Measurements from ENCODE around the gene PHGDH.
"Not testable (repeated sequence)": the region's sequence is repeated elsewhere in the genome, so short reads cannot be mapped to it uniquely, and the experiment has no call there.

Gene PHGDH

DNA sequence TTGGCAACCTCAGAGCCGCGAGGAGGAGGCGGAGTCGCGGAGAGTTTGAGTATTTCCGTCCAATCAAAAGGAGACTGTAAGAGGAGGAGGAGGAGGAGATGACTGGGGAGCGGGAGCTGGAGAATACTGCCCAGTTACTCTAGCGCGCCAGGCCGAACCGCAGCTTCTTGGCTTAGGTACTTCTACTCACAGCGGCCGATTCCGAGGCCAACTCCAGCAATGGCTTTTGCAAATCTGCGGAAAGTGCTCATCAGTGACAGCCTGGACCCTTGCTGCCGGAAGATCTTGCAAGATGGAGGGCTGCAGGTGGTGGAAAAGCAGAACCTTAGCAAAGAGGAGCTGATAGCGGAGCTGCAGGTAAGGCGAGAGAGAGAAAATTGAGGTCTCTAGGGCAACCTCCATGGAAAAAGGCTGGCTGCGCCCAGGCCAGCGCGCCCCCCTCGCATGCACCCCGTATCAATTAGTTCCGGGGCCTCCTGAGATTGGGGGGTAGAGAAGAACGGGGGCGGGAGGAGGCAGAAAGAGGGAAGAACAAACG is at the start of gene PHGDH:
PHGDH (plus strand) TSS at position 131 of the 538 bp plus-strand sequence; CDS start at position 220, 89 bp downstream.
- peak; percentile 68 for DNase-seq (ENCODE audit: low read depth)

DNA sequence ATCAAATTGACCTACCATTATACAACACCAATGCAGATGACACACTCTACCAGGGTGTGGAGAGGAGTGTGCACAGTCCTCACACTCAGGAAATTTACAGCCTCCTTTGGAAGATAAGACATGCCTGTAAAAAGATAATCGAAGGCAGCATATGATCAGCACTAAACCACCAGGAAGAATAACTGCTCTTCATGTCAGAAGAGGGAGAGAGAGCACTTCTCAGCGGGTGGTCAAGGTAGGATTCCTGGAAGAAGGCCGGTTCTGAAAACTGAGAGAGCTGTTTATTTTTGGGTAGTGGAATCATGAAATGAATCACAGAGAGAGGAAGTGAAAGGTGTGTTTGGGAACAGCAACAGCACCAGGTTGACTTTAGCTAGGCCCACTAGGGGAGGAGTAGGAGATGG is 49.7 kb upstream of the PHGDH start:
- no peak for DNase-seq (ENCODE audit: low read depth)

DNA sequence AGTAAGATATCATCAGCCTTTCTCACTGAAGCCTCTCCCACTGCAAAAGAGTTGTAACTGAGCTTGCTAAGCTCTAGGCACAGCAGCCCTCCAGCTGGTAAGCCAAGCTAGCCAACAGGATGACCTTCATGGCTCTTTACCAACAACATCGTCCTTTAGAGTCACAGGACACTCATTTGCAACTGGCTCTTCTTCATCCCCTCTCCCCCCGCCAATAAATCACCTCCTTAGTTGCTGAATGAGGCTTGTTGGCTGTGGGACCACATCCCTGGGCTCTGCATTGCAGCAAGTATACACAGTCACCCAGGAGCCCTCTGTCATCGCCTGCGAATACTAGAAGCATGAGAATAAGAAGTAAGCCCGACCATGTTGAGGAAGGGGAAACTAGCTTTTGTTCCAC is 47.7 kb upstream of the PHGDH start:
- DNase-seq (ENCODE audit: low read depth) = no peak

DNA sequence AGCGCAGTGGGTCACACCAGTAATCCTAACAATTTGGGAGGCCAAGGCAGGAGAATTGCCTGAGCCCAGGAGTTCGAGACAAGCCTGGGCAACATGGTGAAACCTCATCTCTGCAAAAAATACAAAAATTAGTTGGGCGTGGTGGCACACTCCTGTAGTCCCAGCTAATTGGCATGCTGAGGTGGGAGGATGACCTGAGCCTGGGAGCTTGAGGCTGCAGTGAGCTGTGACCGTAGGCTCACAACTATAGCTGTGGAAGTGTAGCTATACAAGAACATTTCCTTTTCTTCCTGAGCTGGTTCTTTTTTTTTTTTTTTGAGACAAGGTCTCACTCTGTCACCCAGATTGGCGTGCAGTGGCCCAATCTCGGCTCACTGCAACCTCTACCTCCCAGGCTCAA is 44.6 kb upstream of the PHGDH start:
- DNase-seq (ENCODE audit: low read depth) = no peak

DNA sequence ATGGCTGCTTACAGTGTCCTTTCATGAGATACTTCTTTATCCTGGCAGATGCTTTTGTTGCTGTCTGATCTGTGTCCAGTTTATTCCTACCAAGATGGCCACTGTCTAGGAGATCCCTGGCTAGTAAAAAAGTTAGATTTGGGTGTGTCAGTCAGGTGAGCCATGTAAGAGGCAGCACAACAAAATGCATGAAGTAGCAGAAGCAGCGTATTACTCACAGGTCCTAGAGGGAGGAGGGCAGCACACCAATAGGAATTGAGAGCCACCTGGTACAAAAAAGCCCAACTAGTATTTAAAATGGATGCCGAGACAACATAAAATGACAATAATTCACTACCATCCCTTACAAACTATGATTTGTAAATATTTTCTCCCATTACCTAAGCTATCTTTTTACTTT is 40.8 kb upstream of the PHGDH start:
- no peak for DNase-seq (ENCODE audit: low read depth)

DNA sequence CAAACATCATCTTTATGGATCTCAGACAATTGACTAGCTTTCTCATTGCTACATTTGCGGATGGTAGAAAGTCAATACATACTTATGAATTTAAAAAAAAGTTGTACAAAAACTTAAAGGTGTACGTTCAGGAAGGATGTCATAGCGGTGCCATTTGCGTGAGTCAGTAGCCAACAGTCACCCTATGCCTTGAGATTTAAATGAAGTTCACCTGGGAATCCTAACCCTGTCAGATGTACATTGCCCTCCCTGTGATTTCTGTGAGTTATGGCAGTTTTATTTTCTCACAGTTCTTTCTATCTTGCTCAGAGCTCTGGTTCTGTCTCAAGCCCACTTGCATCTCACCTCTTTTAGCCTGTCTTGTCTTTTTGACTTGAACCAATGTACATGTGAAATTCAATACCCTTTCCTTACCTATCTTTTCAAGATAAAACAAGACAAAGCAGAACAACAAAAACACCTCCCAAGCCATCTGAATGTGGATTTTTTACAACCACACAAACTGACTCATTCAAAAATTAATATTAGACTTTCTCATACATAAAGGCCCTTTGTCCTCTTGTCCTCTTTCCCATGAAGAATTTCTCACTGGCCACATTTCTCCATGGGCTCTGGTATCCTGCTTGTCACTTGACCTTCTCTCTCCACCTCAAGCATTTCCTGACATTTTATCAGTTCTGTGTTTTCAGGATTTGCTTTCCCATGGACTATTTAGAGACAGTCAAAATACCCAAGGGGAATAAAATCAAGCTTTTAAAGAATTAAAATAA is 38.4 kb upstream of the PHGDH start:
- no peak for DNase-seq (ENCODE audit: low read depth)

DNA sequence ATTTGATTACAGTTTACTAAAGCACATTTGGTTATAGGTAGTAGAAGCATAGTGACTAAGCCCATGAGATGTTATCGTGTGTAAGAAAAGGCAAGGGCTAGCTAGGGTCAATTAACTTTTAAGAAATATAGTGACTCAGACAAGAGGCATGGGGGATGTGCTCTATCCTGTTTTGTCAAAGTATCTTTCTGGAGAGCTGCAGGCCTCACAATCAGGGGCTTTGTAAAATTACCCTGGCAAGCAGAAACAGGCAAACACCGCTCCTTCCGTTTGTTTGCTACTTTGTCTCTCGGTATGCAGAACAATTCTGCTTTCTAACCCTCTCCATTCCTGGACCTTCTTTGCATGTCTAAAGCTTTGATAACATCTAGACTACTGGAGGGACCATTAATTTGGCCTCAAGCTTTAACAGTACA is 37.6 kb upstream of the PHGDH start:
- peak; percentile 58 for DNase-seq (ENCODE audit: low read depth)

DNA sequence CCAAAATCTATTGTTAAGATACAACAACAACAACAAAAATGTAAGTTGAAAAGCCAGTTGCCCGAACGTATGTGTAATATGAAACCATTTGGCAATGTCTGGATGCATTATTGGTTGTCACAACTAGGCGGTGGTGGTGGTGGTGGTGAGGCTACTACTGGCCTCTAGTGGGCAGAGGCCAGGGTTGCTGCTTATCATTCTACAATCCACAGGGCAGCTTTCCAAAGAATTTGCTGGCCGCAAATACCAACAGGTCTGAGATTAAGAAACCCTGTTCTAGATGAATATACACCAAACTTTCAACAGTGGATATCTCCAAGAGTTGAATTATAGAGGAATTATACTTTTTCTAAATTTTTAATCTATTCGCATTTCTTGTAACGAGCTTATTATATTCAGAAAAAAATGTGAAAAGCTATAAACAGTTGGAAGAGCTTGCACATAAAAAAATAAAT is 36.9 kb upstream of the PHGDH start:
- DNase-seq (ENCODE audit: low read depth) = peak; percentile 73

DNA sequence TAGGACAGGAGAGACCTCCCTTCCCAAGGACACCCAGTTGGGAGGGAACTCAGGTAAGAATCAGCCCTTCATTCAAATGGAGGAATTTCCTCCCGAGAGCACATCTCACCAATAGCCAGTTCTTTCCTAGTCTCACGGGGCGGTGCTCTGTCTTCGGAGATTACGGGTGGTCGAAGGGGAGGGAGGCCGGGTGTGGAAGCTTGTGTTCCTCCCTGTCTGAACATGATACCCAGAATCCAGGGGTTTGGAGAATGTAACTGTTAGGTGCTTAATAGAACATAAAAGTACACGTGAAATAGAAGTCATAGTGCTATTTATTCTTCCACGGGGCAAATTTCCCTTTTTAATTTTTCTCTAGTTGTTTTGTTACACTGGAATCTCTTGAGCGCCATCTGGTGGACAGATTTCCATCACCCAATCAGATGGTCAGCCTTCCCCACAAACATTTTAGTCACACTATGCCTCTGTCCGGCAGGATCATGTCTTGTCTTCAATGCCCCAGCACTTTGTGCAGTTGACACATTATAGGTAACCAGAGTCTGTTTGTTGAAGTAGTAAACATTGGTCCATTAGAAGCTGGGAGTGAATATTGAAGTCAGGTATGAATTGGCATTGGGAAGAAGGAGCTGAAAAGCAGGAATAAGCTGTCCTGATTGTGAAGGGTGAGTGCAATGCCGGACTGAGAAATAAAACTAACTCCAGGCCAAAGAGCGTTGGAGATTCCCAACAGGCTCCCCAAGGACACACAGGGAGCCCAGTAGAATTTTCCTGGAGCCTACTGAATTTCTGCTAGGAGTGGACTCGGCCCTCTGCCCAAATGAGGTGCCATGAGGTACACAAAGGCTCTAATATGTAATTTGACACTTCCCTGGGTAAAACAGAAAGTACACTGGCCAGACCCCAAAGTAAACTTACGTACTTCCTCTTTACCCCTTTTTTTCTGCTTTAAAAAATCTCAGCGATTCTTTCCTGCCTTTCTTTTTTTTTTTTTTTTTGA is 36.1 kb upstream of the PHGDH start:
- DNase-seq (ENCODE audit: low read depth) = peak; percentile 79

DNA sequence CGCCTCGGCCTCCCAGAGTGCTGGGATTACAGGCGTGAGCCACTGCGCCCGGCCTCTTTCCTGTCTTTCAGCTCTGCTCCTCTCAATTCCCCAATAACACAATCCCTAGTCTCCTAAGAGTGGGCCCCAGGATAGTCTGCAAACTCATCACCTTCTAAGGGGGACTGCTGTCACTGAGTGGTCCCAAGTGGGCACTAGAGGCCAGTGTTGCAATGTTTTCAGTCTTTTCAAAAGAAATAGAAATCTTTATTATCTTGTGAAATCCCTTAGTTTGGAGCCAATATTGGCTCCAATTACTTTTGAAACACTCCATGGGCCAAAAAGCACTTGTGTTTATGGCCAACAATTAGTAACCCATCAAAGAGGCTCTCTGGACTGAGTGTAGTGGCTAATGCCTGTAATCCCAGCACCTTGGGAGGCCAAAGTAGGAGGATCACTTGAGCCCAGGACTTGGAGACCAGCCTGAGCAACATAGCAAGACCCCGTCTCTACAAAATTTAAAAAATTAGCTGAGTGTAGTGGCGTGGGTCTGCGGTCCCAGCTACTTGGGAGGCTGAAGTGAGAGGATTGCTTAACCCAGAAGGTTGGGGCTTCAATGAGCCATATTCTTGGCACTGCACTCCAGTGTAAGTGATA is 35.0 kb upstream of the PHGDH start:
- DNase-seq (ENCODE audit: low read depth) = no peak

DNA sequence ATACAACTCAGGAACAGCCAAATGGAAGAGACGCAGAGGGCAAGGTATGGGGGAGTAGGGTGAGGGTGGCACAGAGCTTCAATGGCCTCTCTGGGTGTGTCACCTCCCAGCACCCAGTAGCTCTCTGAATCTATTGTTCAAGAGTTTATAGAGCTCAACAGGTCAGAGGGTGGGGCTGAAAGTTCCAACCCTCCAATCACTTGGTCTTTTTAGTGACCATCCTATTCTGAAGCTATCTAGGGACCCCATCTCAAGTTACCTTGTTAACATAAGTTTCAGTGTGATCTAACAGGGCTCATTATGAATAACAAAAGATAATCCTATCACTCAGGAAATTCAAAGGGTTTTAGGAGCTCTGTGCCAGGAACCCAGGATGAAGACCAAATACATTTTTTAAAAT is 32.5 kb upstream of the PHGDH start:
- DNase-seq (ENCODE audit: low read depth) = no peak

DNA sequence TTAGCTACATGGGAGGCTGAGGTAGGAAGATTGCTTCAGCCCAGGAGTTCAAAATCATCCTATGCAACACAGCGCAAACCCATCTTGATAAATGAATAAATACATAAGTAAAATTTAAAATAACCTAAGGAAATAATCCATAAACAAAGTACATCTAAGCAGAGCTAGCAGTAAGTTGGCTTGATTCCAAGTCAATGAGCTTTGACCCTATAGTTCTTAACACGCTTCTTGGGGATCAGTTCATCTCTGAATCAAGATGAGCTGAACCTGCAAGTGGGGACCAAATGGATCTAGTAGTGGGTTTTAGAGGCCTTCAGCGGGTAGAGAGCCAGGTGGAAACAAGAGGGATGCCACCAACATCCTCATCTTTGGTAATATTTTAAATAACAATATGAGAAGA is 31.5 kb upstream of the PHGDH start:
- DNase-seq (ENCODE audit: low read depth) = no peak

DNA sequence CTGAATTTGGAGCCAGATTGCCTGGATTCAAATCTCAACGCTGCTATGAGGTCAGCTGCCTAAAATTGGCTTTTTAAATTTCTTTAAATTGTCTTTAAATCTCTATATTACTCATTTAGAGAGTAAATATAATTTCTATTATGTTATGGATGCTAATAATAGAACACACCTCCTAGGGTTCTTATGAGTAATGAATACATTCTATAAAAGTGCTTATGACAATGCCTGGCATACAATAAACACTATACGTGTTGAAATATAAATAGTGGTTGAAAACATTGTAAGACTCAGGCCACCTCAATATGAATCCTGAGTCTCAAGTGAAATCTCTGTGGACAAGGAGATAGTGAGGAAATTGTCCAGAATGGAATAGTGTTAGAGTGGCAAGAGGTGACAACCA is 31.0 kb upstream of the PHGDH start:
- no peak for DNase-seq (ENCODE audit: low read depth)

DNA sequence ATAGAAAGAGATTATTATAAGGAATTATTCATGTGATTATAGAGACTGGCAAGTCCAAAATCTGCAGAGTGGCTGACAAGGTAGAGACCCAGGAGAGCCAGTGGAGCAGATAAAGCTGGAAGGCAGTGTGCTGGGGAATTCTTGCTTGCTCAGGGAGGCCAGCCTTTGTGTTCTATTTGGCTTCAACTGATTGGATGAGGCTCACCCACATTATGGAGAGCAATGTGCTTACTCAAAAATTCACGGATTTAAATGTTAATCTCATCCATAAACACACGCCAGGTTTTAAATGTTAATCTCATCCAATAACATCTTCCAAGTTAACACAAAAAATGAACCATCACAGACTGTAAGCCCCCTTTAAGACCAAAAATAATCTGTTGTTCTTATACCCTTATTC is 30.2 kb upstream of the PHGDH start:
- no peak for DNase-seq (ENCODE audit: low read depth)

DNA sequence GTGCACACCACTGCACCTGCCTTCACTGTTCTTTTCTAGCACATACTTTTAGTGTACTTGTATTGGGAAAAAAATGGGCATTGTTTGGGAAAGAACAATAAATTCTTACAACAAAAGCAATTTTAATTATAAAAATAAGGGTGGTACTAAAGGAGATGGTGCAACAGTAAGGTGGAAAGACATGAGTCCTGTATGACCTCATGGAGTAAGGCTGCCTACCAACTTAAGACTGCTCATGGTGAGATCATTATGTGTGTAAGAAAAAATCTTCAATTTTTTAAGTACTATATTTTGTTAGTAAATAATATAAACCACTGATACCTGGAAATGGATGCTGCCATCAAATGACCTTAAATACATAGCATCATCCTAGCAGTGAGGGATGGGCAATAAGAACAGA is 29.6 kb upstream of the PHGDH start:
- no peak for DNase-seq (ENCODE audit: low read depth)

DNA sequence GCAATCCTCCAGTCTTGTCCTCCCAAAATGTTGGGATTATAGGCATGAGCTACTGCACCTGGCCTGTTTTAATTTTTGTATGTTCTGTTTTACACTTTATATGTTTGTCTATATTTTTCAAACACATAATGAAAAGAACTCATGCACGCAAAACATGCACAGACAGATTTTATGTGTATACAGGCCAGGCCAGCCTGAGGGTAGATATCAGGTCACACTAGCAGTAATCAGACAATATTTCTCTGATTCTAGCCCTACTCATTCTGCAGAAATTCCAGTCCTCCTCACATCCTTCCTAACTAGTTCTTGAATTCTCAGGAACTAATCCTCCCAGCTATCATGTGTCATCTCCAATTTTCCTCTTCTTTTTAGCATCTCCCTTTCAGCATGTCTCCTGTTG is 27.8 kb upstream of the PHGDH start:
- no peak for DNase-seq (ENCODE audit: low read depth)

DNA sequence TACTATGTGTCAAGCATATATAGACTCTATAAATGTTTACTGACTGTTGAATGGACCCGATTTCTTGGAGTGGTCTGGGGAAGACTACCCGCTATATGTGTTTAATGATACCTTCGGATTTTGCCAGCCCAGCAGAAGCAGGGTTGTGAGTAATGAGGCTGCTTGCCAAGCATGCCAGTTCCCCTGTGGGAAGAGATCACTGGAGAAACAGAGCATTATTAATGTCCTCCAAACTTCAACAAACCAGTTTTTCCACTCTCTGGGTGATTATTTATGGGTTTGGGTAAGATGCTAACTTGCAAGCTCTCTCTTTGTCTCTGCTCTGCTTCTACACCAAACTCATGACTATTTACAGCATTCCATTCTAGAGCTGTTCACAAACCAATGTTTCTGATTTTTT is 25.1 kb upstream of the PHGDH start:
- DNase-seq (ENCODE audit: low read depth) = no peak

DNA sequence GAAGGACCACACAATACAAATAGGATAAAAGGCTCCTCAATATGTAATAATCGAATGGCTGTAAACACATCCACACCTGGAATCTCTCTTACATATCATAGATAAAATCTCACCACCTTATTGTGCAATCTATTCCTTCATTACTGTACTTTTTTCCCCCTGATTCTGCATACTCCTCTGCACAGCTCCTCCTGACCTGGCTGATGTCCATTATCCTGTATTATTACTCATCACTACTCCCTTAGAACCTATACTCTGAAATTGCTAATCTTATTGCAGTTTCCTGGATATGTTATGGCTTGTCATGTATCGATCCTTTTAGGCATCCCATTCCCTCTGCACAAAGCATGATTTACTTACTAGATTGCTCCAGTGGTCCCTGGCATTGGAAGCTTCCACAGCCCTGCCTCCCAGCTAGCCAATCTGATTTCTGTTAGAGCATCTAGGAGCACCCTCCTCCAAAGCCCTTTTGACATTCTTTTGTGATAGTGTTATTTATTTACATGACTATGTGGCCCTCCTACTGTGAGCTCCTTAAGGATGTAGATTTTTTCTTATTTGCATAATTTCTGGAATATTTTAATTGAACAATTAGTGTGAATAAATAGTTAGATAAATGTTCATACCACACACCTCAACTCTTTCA is 24.2 kb upstream of the PHGDH start:
- no peak for DNase-seq (ENCODE audit: low read depth)

DNA sequence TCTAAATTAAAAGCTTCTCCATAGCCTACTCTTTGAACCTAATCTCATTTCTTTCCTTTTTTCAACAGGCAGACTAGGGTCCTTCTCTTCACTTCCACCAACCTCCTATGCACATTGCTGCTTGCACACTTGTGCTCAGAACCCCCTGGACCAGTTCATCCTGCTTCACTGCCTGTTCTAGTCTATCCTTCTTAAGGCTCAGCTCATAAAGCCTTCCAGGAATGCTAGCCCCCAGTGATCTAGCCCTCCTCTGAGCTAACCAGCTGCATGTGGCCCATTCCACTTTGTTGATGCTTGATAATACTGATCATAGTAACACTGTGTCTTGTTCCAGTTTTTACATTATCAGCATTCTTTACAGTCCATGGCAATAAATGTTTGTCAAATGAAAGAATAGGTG is 22.9 kb upstream of the PHGDH start:
- no peak for DNase-seq (ENCODE audit: low read depth)

DNA sequence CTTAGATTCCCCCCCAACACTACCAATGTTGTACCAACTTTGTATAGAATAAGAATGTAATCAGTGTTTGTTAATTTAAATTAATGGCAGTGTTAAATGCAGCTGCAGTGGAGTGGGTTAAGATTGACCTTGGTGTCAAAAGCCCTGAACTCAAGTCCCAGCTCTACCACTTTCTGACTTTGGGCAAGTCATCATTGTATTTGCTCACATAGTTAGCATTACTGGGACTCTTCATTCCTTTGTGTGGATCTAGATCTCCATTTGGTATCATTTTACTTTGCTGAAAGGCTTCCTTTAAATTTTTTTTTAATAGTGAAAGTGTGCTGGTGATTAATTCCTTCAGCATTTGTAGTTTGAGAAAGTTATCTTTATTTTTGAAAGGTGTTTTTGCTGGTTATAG is 22.2 kb upstream of the PHGDH start:
- DNase-seq (ENCODE audit: low read depth) = no peak

DNA sequence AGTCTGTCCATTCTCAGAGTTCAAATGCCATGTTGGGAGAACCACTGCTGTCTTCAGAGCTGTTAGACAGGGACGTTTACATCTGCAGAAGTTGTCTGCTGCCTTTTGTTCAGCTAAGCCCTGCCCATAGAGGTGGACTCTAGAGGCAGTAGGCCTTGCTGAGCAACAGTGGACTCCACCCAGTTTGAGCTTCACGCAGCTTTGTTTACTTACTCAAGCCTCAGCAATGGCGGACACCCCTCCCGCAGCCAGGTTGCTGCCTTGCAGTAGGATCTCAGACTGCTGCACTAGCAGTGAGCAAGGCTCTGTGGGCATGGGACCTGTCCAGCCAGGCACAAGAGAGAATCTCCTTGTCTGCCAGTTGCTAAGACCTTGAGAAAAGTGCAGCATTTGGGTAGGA is 14.9 kb upstream of the PHGDH start:
- DNase-seq (ENCODE audit: low read depth) = not testable (repeated sequence)

DNA sequence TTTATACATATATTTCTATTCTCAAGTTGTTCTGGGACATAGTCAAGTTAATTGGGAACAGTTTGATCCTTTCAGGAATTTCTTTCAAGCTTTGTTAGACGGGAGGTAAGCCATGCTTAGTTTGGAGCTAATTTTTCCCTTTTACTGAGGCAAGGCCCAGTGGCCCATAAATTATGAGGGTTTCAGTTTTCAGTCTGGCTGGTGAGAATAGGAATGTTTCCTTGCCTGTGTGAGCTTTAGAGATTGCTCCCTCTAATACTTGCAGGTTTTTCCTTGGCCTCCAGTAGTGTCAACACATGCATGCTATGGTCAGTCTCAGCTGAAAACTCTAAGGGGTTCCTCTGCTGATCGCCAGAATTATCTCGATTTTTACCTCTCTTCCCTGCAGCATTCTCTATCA is 14.1 kb upstream of the PHGDH start:
- no peak for DNase-seq (ENCODE audit: low read depth)
